Choroid plexus epithelial cell (primary cell): ENCODE measurements around the gene ARHGAP23.
A peak's percentile ranks its signal among the peaks of the same experiment; 100 is the strongest.

Experiments
- DNase-seq: peaks from one replicate; pipeline ENCODE4 v3.0.0-alpha.2; 2010; ENCODE audit warnings: low read depth
- H3K4me3 ChIP-seq: 2 replicates; pipeline ENCODE4 v1.5.1; 2011; ENCODE audit warnings: low read depth, mild to moderate bottlenecking, control low read depth, low read length, moderate library complexity
- TF ChIP-seq, protein P1 (sequence below): conservative IDR thresholded peaks from 2 replicates; pipeline ENCODE4 v1.5.1; 2011; ENCODE audit warnings: low read depth, mild to moderate bottlenecking, control low read depth, inconsistent platforms, low read length, moderate library complexity

ARHGAP23 gene

DNA sequence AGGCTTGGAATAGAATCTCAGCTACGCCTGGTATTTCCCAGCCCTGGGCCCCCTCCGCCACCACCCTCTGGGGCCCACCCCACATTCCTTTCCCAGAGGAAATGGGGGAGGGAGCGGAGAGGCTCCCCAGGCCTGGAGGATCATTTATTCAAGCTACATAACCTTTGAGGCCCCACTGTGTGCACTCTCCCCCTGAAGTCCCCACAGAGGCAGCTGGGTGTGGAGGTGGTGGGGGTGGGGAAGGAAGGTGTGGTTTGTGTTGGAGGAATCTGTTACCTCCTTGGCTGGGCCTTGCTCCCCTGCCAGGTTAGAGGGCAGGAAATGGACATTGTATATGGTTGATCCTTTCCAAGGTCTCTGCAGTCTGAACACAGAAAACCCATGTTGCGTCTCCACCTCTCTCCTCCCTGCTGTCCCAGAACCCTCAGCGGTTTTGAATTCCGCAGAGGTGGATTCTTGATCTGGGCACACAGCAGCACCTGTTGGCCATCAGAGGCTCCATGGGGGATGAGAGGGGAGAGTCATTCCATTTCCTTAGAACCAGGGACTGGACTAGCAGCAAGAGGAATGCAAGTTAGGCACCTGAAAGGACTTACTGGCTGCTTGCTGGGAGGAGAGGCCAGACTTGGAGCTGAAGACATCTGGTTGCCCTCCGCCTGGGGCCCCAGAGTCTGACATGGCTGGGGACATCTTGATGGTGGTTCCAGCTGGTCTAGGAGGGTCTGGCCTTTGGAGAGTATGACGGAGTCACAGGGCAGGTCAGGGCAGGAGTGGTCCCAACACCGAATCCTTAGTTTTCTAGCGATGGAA, 23.0 kb downstream of the ARHGAP23 start:
- DNase-seq: peak; percentile 82
- peak overlapping the region; percentile 35 for H3K4me3 ChIP-seq
- TF ChIP-seq, protein P1, sequence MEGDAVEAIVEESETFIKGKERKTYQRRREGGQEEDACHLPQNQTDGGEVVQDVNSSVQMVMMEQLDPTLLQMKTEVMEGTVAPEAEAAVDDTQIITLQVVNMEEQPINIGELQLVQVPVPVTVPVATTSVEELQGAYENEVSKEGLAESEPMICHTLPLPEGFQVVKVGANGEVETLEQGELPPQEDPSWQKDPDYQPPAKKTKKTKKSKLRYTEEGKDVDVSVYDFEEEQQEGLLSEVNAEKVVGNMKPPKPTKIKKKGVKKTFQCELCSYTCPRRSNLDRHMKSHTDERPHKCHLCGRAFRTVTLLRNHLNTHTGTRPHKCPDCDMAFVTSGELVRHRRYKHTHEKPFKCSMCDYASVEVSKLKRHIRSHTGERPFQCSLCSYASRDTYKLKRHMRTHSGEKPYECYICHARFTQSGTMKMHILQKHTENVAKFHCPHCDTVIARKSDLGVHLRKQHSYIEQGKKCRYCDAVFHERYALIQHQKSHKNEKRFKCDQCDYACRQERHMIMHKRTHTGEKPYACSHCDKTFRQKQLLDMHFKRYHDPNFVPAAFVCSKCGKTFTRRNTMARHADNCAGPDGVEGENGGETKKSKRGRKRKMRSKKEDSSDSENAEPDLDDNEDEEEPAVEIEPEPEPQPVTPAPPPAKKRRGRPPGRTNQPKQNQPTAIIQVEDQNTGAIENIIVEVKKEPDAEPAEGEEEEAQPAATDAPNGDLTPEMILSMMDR: no peak

DNA sequence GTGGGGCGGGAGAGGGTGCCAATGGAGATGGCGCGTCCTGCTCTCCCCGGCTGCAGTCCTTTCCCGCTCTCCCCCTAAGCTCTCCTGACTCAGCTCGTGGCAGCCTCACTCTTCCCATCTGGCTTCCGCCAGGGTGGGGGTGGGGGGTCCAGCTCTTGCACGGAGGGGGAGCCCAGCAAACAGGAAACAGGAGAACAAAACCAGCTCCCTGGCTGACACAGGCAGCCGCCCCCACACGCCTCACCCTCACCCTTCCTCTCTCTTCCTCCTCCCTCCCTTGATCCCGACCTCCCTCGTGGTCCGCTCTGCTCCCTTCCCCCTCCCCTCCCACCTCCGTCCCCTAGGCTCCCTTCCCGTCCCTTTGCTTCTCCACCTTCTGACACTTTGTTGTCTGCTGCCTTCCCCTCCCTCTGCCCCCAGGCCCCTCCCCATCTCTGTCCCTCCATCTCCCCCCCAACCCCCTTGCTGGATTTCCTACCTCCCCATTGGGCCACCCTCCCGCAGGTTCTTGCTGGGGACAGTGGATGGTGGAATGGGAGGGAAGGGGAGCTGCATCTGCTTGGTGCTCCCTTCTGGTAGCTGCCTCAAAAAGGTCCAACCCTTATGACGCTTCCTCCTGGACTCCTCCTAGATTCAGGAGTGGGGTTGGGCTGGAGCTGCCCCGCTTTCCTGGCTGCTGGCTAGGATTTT, 23.7 kb downstream of the ARHGAP23 start:
- TF ChIP-seq, protein P1: no peak
- peak; percentile 82 for DNase-seq
- peak overlapping the region; percentile 35 for H3K4me3 ChIP-seq

DNA sequence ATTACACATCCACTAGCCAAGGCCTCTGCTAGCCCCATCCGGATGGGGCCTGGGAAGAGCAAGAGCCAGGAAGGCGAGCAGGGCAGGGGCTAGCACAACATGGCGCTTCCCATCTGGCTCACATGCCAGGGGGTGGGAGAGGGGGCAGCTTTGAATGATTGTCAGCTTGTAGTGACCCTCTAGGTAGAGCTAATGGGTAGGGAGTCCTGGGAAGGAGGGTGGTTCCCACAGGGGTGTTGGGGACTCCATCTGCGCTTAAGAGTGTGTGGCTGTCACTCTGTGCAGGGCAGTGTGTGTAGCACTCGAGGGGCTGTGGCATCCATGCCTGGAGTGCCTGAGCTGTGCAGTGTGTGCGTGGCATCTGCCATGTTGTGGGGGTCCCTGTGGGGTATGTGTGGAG, 24.5 kb downstream of the ARHGAP23 start:
- H3K4me3 ChIP-seq: no peak overlapping the region
- TF ChIP-seq, protein P1: no peak
- no peak for DNase-seq

DNA sequence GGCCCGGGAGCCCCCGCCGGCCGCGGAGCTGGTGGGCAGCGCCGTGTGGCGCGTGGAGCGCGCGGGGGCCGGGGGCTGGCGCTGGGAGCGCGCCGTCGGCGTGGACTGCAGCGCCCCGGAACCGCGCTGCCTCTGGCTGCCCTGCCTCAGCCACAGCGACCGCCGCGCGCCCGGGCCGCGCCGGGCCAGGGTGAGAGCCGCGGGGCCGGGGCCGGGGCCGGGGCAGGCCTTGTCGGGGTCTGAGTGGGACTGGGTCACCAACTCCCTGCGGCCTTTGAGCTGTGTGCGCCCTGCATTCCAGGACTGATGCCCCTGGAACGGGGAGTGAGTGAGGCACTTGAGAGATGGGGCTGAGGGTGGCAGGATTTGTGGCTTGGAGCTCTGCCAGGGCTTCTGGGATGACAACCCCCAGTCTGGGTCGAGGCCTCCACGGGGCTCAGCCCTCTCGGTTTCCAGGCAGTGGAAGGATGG, 25.7 kb downstream of the ARHGAP23 start:
- TF ChIP-seq, protein P1: no peak
- peak overlapping the region; percentile 66 for H3K4me3 ChIP-seq
- DNase-seq: no peak

DNA sequence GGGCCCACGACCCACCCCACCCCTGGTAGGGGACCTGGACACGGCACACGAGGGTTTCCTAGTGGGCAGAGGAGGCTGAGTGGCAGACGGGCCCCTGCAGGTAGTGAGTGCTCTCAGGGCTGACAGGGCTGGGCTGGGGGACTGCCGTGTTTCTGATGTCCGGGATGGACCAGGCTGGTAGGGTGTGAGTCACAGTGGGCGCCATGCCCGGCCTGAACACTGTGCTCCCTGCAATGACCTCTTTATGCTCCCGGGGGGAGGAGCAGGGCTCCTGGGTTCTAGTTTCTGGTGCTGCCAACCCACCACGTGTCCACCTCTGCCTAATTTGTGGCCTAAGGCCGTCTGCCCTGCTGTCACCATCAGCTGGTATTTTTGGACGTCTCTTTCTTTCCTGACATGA, 26.3 kb downstream of the ARHGAP23 start:
- H3K4me3 ChIP-seq: peak overlapping the region; percentile 66

DNA sequence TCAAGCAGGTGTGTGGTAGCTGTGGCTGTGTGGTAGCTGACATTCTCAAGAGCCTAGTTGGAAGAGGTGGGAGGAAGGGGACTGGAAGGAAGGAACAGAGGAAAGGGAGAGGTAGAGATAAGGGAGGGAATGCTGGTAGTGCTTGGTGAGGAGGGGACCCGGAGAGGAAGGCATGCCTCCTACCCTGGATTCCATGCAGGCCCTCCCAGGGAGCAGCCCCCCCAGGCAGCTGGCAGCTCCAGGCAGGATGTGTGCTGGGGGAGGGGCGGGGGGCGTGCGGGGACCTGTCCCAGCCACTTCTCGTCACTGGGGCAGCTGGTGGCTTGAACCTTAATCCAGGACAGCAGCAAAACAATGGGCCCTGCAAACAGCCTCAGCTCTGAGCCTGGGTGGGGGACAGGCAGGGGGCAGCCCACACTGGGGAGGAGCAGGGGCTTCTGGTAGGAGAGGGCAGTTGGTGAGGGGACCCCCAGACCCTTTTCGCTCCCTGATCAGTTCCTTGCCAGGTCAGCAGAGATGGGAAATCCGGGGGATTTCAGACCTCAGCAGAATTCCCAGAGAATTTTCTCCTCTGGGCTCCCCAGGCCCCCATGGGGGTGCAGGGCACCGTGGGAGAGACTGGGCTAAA, 27.1 kb downstream of the ARHGAP23 start:
- TF ChIP-seq, protein P1: no peak
- no peak for DNase-seq
- peak overlapping the region; percentile 66 for H3K4me3 ChIP-seq

More for the DNA sequence above, 26.3 kb downstream of the ARHGAP23 start:
- DNase-seq: peak; percentile 53
- TF ChIP-seq, protein P1: no peak
